SU-DHL-6 (cell line): ENCODE measurements around the gene TH.

Experiments
- H2AFZ ChIP-seq: fragments of 200-600 bp; sonication (generic); 2 replicates; pipeline ENCODE4 v1.6.1; 2014; ENCODE audit warnings: low read depth, mild to moderate bottlenecking, moderate library complexity, mixed read lengths, antibody characterized with exemption, low read length; ENCODE audit not compliant: severe bottlenecking
- H3F3A ChIP-seq: fragments of 200-600 bp; shearing (Covaris generic); 2 replicates; pipeline ENCODE4 v1.6.0; 2016; ENCODE audit warnings: antibody characterized with exemption, mild to moderate bottlenecking; ENCODE audit not compliant: insufficient read depth
- H3K27ac ChIP-seq: fragments of 200-600 bp; sonication (generic); 2 replicates; pipeline ENCODE4 v1.5.1; 2016; ENCODE audit warnings: low read depth, mild to moderate bottlenecking, low read length, moderate library complexity, mixed read lengths
- H3K27me3 ChIP-seq: fragments of 200-600 bp; sonication (generic), shearing (Covaris generic); 2 replicates; pipeline ENCODE4 v1.6.0; 2014; ENCODE audit warnings: mild to moderate bottlenecking, low read length
- H3K36me3 ChIP-seq: fragments of 200-600 bp; sonication (generic); 2 replicates; pipeline ENCODE4 v1.6.1; 2014; ENCODE audit warnings: mild to moderate bottlenecking, low read length, mixed read lengths
- H3K4me2 ChIP-seq: fragments of 300-600, 200-600 bp; shearing (Covaris generic), sonication (generic); 2 replicates; pipeline ENCODE4 v1.6.0; 2014; ENCODE audit warnings: low read length, low read depth, mild to moderate bottlenecking; ENCODE audit not compliant: poor library complexity, severe bottlenecking
- H3K4me3 ChIP-seq: fragments of 200-600 bp; sonication (generic); 2 replicates; pipeline ENCODE4 v1.5.1; 2014; ENCODE audit warnings: antibody characterized with exemption, low read length, mild to moderate bottlenecking, mixed read lengths; ENCODE audit not compliant: insufficient read depth, poor library complexity, severe bottlenecking
- H3K79me2 ChIP-seq: fragments of 200-600 bp; sonication (generic); 2 replicates; pipeline ENCODE4 v1.6.1; 2014; ENCODE audit warnings: mild to moderate bottlenecking, low read length, moderate library complexity; ENCODE audit not compliant: insufficient read depth
- H3K9ac ChIP-seq: fragments of 200-600 bp; sonication (generic); 2 replicates; pipeline ENCODE4 v1.7.0; 2014; ENCODE audit warnings: mild to moderate bottlenecking, low read length
- H3K9me2 ChIP-seq: fragments of 200-600 bp; sonication (generic); replicated peaks from 2 replicates; pipeline ENCODE4 v1.6.1; 2014; ENCODE audit warnings: low read length; ENCODE audit not compliant: insufficient read depth
- H3K9me3 ChIP-seq: fragments of 200-600 bp; sonication (generic); 2 replicates; pipeline ENCODE4 v1.6.1; 2014; ENCODE audit warnings: low read length, mixed read lengths; ENCODE audit not compliant: insufficient read depth
- H4K20me1 ChIP-seq: fragments of 200-600 bp; sonication (generic); 2 replicates; pipeline ENCODE4 v1.6.1; 2014; ENCODE audit warnings: low read depth, mild to moderate bottlenecking, antibody characterized with exemption, low read length, moderate library complexity, mixed read lengths
- EZH2phosphoT487 ChIP-seq: fragments of 200-600 bp; sonication (generic), shearing (Covaris generic); conservative IDR thresholded peaks from 2 replicates; pipeline ENCODE4 v1.6.1; 2018; ENCODE audit warnings: mild to moderate bottlenecking, antibody characterized with exemption, low read length, moderate library complexity, mixed read lengths
- TF ChIP-seq, protein P1 (sequence below): fragments of 200-600 bp; sonication (generic); IDR thresholded peaks from one replicate; pipeline ENCODE4 v1.5.1; 2017; ENCODE audit warnings: antibody characterized with exemption, mild to moderate bottlenecking, low read length, moderate library complexity; ENCODE audit not compliant: insufficient read depth, poor library complexity, severe bottlenecking

TH gene

DNA sequence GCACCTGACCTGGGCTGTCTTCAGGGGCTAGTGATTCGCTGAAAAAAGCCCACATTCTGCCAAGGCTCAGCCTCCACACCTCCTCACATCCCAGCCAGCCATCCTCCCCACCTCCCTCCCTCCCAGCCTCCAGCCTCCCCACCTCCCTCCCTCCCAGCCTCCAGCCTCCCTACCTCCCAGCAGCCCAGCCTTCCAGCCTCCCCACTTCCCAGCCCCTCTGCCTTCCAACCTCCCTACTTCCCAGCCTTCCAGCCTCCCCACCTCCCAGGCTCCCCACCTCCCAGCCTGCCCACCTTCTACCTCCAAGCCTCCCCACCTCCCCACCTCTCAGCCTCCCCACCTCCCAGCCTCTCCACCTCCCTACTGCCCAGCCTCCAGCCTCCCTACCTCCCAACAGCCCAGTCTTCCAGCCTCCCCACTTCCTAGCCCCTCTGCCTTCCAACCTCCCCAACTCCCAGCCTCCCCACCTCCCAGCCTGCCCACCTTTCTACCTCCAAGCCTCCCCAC is 33.7 kb upstream of the TH start:
- no peak overlapping the region for H2AFZ ChIP-seq
- no peaks in the 10 kb centered on the region for H3K36me3 ChIP-seq
- no peak overlapping the region for H3K4me2 ChIP-seq
- H3K27ac ChIP-seq = no peak overlapping the region
- no peak overlapping the region for H3K9ac ChIP-seq
- no peaks in the 10 kb centered on the region for H3K79me2 ChIP-seq
- no peaks in the 10 kb centered on the region for H3K9me2 ChIP-seq
- H3K4me3 ChIP-seq = no peak overlapping the region
- no peaks in the 10 kb centered on the region for H3F3A ChIP-seq
- TF ChIP-seq, protein P1, sequence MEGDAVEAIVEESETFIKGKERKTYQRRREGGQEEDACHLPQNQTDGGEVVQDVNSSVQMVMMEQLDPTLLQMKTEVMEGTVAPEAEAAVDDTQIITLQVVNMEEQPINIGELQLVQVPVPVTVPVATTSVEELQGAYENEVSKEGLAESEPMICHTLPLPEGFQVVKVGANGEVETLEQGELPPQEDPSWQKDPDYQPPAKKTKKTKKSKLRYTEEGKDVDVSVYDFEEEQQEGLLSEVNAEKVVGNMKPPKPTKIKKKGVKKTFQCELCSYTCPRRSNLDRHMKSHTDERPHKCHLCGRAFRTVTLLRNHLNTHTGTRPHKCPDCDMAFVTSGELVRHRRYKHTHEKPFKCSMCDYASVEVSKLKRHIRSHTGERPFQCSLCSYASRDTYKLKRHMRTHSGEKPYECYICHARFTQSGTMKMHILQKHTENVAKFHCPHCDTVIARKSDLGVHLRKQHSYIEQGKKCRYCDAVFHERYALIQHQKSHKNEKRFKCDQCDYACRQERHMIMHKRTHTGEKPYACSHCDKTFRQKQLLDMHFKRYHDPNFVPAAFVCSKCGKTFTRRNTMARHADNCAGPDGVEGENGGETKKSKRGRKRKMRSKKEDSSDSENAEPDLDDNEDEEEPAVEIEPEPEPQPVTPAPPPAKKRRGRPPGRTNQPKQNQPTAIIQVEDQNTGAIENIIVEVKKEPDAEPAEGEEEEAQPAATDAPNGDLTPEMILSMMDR = no peak
- no peak for TF ChIP-seq EZH2phosphoT487
- no peaks in the 10 kb centered on the region for H4K20me1 ChIP-seq
- no peaks in the 10 kb centered on the region for H3K9me3 ChIP-seq
- H3K27me3 ChIP-seq = no peaks in the 10 kb centered on the region

DNA sequence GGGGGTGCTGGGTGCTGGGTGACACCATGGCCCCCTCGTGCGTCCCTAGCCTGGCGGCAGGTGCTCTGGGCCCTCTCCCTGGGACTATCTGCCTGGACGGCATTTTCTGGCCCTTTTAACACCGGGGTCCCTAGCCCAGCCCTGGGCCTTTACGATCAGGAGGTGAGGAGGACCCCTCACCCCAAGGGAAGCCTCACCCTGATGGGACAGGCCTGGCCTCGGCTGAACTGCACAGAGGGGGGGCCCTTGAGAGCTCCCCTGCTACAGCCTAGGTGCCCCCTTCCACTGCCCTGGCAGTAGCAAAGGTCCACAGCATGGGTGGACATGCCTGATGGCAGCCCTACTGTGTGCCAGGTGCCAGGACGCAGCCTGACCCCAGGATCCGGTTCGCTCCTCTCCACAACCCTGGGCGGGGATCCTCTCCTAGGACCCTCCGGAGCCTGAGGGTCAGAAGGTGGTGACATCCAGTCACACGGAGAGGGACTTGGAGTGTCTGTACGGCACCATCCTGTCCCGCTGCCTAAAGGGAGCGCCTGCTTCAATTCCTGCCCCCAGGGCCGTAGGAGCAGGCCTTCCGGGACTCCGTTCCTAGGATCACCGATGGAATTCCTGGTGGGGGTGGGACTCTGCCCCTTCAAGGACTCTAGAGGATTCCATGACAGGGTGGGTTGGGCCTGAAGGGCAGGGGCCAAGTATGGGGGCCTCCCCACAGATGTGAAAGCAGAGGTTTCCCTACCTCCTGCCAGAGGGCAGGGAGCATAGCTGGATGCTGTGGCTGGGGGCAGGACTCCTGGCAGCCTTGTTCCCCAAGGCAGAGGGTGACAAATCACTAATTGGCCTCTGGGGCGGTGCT is 33.0 kb upstream of the TH start:
- Histone ChIP-seq H3K4me2 (no peak overlapping the region), H3K9me2 (no peaks in the 10 kb centered on the region), H3K9ac (no peak overlapping the region), H3K27ac (no peak overlapping the region), H4K20me1 (no peaks in the 10 kb centered on the region), H2AFZ (no peak overlapping the region), H3K36me3 (no peaks in the 10 kb centered on the region), H3K27me3 (no peaks in the 10 kb centered on the region), H3K79me2 (no peaks in the 10 kb centered on the region), H3K9me3 (no peaks in the 10 kb centered on the region), H3F3A (no peaks in the 10 kb centered on the region), H3K4me3 (no peak overlapping the region)
- TF ChIP-seq, protein P1 = no peak
- no peak for TF ChIP-seq EZH2phosphoT487

DNA sequence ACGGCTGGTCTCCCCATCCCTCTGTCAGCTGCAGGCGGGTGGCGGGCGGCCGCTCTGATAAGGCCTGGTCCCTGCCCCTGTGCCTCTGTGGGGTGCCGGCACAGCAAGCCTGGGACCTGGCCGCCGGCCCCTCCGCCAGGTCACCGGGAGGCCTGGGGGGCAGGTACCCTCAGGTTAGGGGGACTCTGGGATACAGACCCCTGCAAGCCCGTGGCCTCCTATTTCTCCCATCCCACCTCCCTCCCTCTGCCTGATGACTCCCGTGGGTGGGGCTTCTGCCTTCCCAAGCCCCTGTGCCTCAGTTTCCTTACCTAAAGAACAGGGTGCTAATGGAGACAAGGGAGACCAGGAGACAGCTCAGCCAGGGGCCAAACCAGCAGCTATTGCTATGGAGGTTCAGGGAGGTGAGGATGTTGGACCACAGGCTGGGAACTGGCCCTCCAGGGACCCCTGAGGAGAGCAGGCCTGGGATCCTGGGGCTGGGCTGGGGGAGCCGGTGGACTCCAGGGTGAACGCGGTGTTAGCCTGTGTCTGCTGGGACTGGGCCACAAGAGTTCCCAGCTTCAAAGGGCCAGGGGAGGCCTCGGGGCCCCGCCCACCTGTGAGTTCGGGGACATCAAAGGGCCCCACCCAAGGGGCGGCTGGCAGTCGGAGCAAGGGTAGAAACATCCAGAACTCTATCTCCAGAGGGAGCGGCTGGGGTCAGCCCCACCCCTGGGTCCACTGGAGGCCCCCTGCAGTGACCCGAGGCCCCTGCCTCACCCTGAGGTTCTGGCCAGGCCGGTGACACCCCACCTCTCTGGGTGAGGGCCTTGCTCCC is 32.0 kb upstream of the TH start:
- Histone ChIP-seq H3K4me2 (no peak overlapping the region), H3K9me2 (no peaks in the 10 kb centered on the region), H3K79me2 (no peaks in the 10 kb centered on the region), H3K9me3 (no peaks in the 10 kb centered on the region), H3K36me3 (no peaks in the 10 kb centered on the region), H3K27ac (no peak overlapping the region), H3K4me3 (no peak overlapping the region), H3K9ac (no peak overlapping the region), H3F3A (no peaks in the 10 kb centered on the region), H4K20me1 (no peaks in the 10 kb centered on the region), H3K27me3 (no peaks in the 10 kb centered on the region), H2AFZ (no peak overlapping the region)
- no peak for TF ChIP-seq EZH2phosphoT487
- TF ChIP-seq, protein P1 = no peak
